Measurements from ENCODE around the gene ARSH.

DNA sequence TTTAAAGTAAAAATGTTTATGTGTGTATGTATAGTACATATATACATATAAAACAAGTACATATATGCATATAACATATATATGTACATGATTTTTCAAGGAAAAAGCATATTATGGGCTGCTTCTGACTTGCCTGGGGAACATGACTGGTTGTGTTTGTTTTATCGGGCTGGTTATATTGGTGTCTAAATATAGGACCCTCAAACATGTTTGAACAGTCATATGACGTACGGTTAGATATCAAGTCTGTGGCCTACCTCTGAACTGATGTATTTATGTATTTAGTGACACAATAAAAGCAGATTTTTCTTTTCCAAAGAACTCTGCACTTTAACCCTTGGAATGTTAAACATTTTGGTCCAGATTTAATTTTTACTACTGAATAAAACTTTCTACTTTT lies 39.3 kb upstream of the ARSH start:
- TF ChIP-seq EZH2 (IDR thresholded peaks at IDR 0.05; ENCODE audit: low read depth, low read length, severe bottlenecking) = no peak
- TF ChIP-seq POLR2AphosphoS5 (IDR thresholded peaks at IDR 0.05; ENCODE audit: low read depth, low read length) = no peak
- no peak for TF ChIP-seq SIX5 (IDR thresholded peaks at IDR 0.05; ENCODE audit: low read depth, low read length)
- TF ChIP-seq EP300 (IDR thresholded peaks at IDR 0.05; ENCODE audit: borderline replicate concordance in 1 of 2, low read depth in 2 of 2, low read length in 2 of 2) = no peak
- TF ChIP-seq, protein P1, sequence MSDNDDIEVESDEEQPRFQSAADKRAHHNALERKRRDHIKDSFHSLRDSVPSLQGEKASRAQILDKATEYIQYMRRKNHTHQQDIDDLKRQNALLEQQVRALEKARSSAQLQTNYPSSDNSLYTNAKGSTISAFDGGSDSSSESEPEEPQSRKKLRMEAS (IDR thresholded peaks at IDR 0.05) = no peak
- TF ChIP-seq POLR2A (IDR thresholded peaks at IDR 0.05; ENCODE audit: control extremely low read depth in 1 of 2, low read depth in 2 of 2, low read length in 2 of 2) = no peak
- TF ChIP-seq, protein P2, sequence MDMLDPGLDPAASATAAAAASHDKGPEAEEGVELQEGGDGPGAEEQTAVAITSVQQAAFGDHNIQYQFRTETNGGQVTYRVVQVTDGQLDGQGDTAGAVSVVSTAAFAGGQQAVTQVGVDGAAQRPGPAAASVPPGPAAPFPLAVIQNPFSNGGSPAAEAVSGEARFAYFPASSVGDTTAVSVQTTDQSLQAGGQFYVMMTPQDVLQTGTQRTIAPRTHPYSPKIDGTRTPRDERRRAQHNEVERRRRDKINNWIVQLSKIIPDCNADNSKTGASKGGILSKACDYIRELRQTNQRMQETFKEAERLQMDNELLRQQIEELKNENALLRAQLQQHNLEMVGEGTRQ (IDR thresholded peaks at IDR 0.05; ENCODE audit: low read length) = no peak

Data from H1 (cell line).